ENCODE results near the gene SLC17A7.

The SLC17A7 gene

DNA sequence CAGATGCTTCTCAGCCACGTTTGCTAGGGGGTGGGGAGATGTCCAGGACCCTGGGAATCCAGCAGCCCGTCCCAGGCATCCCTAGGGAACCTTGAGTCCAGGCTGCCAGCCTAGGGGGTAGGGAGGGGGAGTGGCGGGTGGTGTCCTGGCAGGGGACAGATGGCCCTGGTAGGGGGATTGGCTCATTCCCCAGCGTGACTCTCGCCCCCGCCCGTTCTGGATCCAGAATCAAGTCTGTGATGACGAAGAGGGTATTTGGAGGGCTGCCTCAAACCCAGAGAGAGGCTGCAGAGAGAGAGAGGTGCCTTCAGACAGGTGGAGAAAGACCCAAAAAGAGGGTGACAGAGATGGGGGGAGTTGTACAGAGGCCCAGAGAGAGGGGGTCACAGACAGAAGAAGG, 4.1 kb downstream of the SLC17A7 start:
- no peaks in the 10 kb centered on the region for H3K9me3 ChIP-seq
- peaks cover 0 to 20% (median 5%) of the 10 kb centered on the region in 4 donors for H3K4me1 ChIP-seq
- intact Hi-C loops (cut with DNase I; ENCODE audit: low total_unique reads) = no loop called here
- peaks cover 0 to 98% of the 10 kb centered on the region in 2 donors for H3K27me3 ChIP-seq
- TF ChIP-seq, protein P1, sequence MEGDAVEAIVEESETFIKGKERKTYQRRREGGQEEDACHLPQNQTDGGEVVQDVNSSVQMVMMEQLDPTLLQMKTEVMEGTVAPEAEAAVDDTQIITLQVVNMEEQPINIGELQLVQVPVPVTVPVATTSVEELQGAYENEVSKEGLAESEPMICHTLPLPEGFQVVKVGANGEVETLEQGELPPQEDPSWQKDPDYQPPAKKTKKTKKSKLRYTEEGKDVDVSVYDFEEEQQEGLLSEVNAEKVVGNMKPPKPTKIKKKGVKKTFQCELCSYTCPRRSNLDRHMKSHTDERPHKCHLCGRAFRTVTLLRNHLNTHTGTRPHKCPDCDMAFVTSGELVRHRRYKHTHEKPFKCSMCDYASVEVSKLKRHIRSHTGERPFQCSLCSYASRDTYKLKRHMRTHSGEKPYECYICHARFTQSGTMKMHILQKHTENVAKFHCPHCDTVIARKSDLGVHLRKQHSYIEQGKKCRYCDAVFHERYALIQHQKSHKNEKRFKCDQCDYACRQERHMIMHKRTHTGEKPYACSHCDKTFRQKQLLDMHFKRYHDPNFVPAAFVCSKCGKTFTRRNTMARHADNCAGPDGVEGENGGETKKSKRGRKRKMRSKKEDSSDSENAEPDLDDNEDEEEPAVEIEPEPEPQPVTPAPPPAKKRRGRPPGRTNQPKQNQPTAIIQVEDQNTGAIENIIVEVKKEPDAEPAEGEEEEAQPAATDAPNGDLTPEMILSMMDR (IDR thresholded peaks at IDR 0.05) = no peak
- no peak overlapping the region for H3K27ac ChIP-seq
- no peak for DNase-seq
- H3K4me3 ChIP-seq = no peak overlapping the region
- no peaks in the 10 kb centered on the region for H3K36me3 ChIP-seq

DNA sequence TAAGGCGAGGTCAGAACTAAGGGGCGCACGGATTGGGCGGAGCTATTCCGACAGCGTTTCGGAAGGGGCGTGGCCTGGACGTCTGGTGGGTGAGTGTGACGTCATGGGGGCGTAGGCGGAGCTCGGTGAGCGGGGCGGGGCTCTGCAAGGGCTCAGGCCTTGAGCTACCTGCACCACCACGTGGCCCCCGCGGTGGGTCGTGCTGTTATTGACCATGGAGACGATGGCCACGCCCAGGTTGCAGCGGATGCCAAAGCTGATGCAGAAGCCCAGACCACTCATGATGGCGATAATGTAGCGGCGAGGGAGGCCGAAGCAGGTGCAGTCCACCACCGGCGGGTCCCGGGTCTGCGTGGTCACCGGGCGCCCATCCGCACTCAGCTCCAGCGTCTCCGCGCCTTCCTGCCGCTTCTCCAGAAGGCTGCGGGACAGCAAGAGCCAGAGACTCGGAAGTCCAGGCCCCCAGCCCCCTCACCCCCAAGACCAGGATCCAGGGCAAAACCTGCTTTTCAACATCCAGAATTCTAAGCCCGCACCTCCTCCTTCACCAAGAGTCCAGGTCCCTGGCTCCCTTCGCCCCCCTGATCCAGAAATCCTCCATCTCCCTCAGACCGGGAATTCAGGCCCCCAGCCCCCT, 4.8 kb downstream of the SLC17A7 start:
- no peaks in the 10 kb centered on the region for H3K36me3 ChIP-seq
- TF ChIP-seq, protein P1 (IDR thresholded peaks at IDR 0.05) = no peak
- no peaks in the 10 kb centered on the region for H3K9me3 ChIP-seq
- H3K4me1 ChIP-seq = peaks cover 0 to 15% (median 3%) of the 10 kb centered on the region in 4 donors
- no peak for DNase-seq
- no peak overlapping the region for H3K27ac ChIP-seq
- H3K27me3 ChIP-seq = peaks cover 0 to 100% of the 10 kb centered on the region in 2 donors
- no peak overlapping the region for H3K4me3 ChIP-seq
- intact Hi-C loops (cut with DNase I; ENCODE audit: low total_unique reads) = no loop called here

DNA sequence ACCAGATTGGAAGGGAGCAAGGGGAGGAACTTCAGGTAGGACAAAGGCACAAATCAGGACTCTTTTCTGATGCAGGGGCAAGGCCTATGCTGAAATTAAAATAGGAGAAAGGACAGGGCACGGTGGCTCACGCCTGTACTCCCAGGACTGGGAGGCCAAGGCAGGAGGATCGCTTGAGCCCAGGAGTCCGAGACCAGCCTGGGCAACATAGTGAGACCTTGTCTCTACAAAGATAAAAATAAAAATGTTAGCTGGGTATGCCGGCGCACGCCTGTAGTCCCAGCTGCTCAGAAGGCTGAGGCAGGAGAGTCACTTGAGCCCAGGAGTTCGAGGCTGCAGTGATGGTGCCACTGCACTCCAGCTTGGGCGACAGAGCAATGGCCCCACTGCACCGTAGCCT, 5.7 kb downstream of the SLC17A7 start:
- Histone ChIP-seq H3K27ac (no peak overlapping the region), H3K4me3 (no peak overlapping the region), H3K9me3 (no peaks in the 10 kb centered on the region), H3K27me3 (peaks cover 0 to 100% of the 10 kb centered on the region in 2 donors), H3K36me3 (no peaks in the 10 kb centered on the region), H3K4me1 (peaks cover 0 to 10% (median 0%) of the 10 kb centered on the region in 4 donors)
- intact Hi-C loops (cut with DNase I; ENCODE audit: low total_unique reads) = no loop called here
- no peak for DNase-seq
- TF ChIP-seq, protein P1 (IDR thresholded peaks at IDR 0.05) = no peak

DNA sequence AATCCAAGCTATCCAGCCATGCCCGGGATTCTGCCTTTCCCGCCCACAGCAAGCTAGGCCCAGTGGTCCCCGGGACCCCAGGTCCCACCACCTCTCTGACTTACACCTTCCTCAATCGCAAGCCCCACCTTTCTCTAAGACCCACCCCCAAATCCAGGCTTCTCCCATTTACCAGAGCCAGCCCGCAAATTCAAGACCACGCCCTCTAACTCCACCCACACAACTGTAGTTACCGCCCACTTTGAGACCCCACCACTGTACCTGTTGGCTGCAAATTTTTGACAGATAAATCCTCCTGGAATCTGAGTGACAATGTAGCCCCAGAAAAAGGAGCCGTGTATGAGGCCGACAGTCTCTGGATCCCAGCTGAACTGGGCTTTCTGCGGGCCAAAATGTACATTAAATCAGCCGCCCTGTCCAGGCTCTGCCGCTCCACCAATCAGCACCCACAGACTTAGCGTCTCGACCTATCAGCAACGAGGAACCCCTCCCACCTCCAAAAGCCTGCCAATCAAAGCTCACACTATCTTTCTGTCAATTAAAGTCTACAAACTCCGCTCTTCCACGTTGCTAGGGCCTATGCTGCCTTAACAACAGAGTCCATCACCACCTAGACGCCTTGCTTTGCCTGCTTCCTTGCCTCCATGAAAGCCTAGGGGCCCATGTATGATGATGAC, 6.3 kb downstream of the SLC17A7 start:
- peaks cover 0 to 100% of the 10 kb centered on the region in 2 donors for H3K27me3 ChIP-seq
- H3K36me3 ChIP-seq = no peaks in the 10 kb centered on the region
- no peaks in the 10 kb centered on the region for H3K9me3 ChIP-seq
- no peak for DNase-seq
- no peak overlapping the region for H3K27ac ChIP-seq
- TF ChIP-seq, protein P1 (IDR thresholded peaks at IDR 0.05) = no peak
- H3K4me1 ChIP-seq = peaks cover 0 to 10% (median 0%) of the 10 kb centered on the region in 4 donors
- no peak overlapping the region for H3K4me3 ChIP-seq
- intact Hi-C loops (cut with DNase I; ENCODE audit: low total_unique reads) = loop anchor here (5.0 kb wide), 1 partner anchor 38 kb away; no protein-coding TSS in a partner anchor

DNA sequence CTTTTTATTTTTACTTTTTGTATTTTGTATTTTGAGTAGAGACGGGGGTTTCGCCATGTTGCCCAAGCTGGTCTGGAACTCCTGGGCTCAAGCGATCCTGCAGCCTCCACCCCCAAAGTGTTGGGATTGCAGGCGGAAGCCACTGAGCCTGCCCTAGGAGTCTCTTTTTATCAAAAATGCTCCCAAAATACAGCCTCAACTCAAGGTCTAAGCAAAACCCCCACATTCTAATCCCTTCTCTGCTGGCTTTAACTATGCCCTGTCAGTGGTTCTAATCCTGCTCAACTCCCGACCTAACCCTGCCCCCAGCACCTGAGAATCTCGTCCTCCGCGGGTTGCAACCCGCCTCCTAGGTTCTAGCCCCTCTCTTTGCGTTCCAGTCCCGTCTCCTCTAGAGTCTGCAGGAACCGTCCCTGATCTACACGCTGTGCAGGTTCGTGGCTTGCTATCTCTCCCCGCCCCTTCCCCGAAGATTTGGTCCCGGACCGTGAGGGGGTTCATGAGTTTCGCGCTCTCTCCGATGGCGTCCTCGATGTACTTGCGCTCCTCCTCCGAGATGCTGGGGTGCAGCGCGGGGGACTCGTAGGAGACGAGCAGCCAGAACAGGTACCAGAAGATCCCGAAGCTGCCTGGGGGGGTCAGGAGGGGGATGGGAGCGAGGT, 8.0 kb downstream of the SLC17A7 start:
- TF ChIP-seq, protein P1 (IDR thresholded peaks at IDR 0.05) = no peak

More for the DNA sequence above, 8.0 kb downstream of the SLC17A7 start:
- Histone ChIP-seq H3K4me1 (peaks cover 0 to 16% (median 2%) of the 10 kb centered on the region in 4 donors), H3K4me3 (no peak overlapping the region), H3K27me3 (peaks cover 0 to 100% of the 10 kb centered on the region in 2 donors), H3K36me3 (no peaks in the 10 kb centered on the region), H3K9me3 (no peaks in the 10 kb centered on the region), H3K27ac (no peak overlapping the region)
- no peak for DNase-seq
- intact Hi-C loops (cut with DNase I; ENCODE audit: low total_unique reads) = loop anchor here (5.0 kb wide), 1 partner anchor 36 kb away; no protein-coding TSS in a partner anchor
